Muscle of leg (tissue), 11 donors: Measurements from ENCODE around the gene SLC17A9. TPM values are rescaled to one million over a fixed set of nuclear protein-coding genes. Genes with fewer than 3 reads are reported as not detected.
A peak's percentile ranks its signal among the peaks of the same experiment; 100 is the strongest.

Experiments used
- DNase-seq: peaks from one replicate; pipeline ENCODE4 v3.0.0; 2013
- H3K27ac ChIP-seq: one replicate; pipeline ENCODE4 v1.5.1; 2013; ENCODE audit warnings: mild to moderate bottlenecking, low read length, control low read depth
- H3K27me3 ChIP-seq: one replicate; pipeline ENCODE4 v1.6.1; 2013; ENCODE audit warnings: low read length; ENCODE audit not compliant: control insufficient read depth, insufficient read depth
- H3K36me3 ChIP-seq: one replicate; pipeline ENCODE4 v1.6.1; 2013; ENCODE audit warnings: low read length; ENCODE audit not compliant: control insufficient read depth, insufficient read depth
- H3K4me1 ChIP-seq: one replicate; pipeline ENCODE4 v1.6.1; 2013; ENCODE audit warnings: low read length; ENCODE audit not compliant: control insufficient read depth, insufficient read depth
- H3K4me3 ChIP-seq: one replicate; pipeline ENCODE4 v1.5.1; 2013; ENCODE audit warnings: low read length, control low read depth
- H3K9me3 ChIP-seq: replicated peaks from 2 replicates; pipeline ENCODE4 v1.6.1; 2013; ENCODE audit warnings: low read depth, low read length; ENCODE audit not compliant: control insufficient read depth
- WGBS: methylation state at CpG from one replicate; pipeline ENCODE4 v1.1.5; 2013; ENCODE audit warnings: missing lambda C conversion rate; ENCODE audit not compliant: insufficient coverage; 5-methylcytosine and 5-hydroxymethylcytosine counted together
- polyA plus RNA-seq, 8 donors: library from polyadenylated mRNA; unstranded; fragments of 120-200 nt; gene quantifications; one replicate each; pipeline versions ENCODE4 v1.2.1 to v1.2.3, GENCODE V29; 2013; ENCODE audit warnings: inconsistent platforms in 1 of 8, low replicate concordance in 1 of 8; ENCODE audit not compliant: insufficient read length in 8 of 8, insufficient read depth in 1 of 8
- total RNA-seq: library from RNA; stranded (reverse); fragments of 120-200 nt; gene quantifications from one replicate; pipeline ENCODE4 v1.2.4, GENCODE V29; 2013

The SLC17A9 gene
- total and polyA plus RNA-seq, 9 donors = 0.41 to 1.7 (median 1.2) TPM

DNA sequence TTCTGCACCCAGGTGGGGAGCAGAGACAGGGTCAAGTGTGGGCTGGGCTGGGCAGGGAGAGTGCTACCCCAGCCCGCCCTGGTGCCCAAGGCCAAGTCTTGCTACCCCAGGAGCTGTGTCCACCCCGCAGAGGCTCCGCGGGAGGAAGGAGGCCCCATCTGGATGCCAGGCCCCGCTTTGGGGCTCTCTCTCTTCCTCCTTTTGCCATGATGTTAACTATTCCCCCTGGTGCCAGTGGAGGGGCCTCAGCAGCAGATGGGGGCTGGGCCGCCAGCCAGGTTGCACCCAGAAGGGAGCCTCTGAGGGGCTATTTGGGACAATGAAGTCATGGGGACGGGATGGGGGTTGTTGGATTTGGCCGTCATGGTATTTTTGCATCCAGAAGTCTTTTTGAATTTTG is 9.3 kb downstream of the SLC17A9 start:
- no peak overlapping the region for H3K4me3 ChIP-seq
- 89% methylated on average over 4 of the region's 8 CpGs for WGBS
- no peaks in the 10 kb centered on the region for H3K9me3 ChIP-seq
- peaks cover 10% of the 10 kb centered on the region for H3K4me1 ChIP-seq
- DNase-seq = no peak
- H3K36me3 ChIP-seq = no peaks in the 10 kb centered on the region
- H3K27ac ChIP-seq = no peak overlapping the region
- peaks cover 3% of the 10 kb centered on the region for H3K27me3 ChIP-seq

DNA sequence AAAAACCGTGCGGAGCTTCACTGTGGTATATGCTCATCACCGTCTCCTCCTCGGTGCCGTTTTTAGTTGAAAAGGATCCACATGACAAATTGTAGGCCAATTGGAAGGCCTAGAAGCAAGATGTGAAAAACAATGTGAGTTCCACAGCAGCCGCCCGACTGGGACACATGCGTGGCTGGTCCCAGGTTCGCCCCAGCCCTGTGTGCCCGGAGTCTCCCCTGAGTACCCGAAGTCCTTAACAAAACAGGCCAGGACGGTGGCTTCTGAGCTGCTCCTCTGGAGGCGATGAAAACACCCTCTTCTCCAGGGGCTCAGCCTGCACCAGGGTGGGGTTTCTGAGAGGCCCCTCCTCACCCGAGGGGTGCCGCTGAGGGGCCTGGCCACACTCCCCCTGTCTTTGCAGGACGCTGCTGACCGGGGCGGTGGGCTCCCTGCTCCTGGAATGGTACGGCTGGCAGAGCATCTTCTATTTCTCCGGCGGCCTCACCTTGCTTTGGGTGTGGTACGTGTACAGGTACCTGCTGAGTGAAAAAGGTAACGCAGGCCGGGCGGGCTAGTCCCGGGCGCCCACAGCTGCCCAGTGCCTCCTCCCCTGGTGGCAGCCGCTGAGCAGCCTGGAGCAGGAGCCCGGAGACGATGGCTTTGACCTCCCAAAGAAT is 9.8 kb downstream of the SLC17A9 start:
- Histone ChIP-seq H3K4me3 (no peak overlapping the region), H3K4me1 (peaks cover 10% of the 10 kb centered on the region), H3K27ac (no peak overlapping the region), H3K36me3 (no peaks in the 10 kb centered on the region), H3K9me3 (no peaks in the 10 kb centered on the region), H3K27me3 (peaks cover 3% of the 10 kb centered on the region)
- DNase-seq = no peak
- 89% methylated on average over 30 of the region's 30 CpGs for WGBS

DNA sequence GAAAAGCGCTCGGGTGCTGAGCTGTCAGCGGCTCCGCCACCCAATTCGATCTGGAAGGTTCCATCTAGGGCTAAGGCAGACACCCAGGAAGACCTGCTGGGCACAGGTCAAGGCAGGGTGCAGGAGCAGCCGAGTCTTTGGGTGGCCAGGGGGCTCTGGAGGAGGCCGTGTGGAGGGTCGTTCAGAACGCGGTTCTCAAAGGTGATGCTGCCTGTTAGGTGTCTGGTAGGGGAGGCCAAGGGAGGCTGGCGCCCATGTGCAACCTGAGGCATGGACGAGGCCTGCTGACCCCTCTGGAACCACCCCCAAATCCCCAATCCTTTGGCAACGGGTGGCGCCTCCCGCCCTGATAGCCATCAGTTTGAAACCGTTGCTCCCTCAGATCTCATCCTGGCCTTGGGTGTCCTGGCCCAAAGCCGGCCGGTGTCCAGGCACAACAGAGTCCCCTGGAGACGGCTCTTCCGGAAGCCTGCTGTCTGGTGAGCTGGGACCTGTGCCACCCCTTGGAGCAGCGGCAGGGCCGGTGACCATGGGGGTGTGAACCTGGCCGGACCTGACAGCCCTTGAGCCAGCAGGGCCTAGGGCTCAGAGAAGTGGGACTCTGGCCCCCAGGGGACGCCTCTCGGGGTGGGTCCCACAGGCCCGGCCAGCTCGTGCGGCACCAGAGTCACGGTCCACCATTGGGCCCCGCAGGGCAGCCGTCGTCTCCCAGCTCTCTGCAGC is 10.5 kb downstream of the SLC17A9 start:
- DNase-seq = no peak
- Histone ChIP-seq H3K4me3 (no peak overlapping the region), H3K27ac (no peak overlapping the region), H3K9me3 (no peaks in the 10 kb centered on the region), H3K4me1 (peaks cover 10% of the 10 kb centered on the region), H3K36me3 (no peaks in the 10 kb centered on the region), H3K27me3 (peaks cover 5% of the 10 kb centered on the region)
- 94% methylated on average over 22 of the region's 32 CpGs for WGBS

DNA sequence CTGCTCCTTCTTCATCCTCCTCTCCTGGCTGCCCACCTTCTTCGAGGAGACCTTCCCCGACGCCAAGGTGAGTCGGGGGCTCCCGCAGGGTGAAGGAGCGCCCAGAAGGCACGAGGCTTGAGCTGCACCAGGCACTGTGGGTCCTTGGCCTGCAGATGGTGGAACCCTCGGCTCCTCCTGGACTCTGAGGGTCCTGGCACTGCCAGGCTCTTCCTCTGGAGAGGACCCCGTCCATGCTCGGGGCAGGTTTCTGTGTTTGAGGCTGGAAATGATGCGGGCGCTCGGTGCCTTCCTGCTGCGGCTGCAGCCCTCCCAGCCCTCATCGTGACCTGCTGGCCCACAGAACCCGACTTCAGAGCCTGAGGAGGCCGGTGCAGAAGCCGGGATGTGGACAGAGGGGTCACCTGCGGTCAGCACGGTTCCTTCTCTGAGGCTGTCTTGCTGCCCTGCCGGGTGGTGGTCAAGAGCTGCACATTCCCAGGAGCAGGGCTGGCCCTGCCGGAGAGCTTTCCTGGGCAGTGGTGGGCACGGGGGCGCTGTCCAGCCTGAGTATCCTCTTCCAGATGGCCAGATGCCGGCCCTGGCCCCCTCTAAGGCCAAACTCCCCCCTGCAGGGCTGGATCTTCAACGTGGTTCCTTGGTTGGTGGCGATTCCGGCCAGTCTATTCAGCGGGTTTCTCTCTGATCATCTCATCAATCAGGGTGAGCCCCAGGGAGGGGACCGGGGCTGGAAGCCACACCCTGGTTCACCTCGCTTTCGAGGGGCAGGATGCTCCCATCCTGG is 11.3 kb downstream of the SLC17A9 start:
- DNase-seq = no peak
- Histone ChIP-seq H3K4me3 (no peak overlapping the region), H3K36me3 (no peaks in the 10 kb centered on the region), H3K4me1 (peaks cover 10% of the 10 kb centered on the region), H3K9me3 (no peaks in the 10 kb centered on the region), H3K27me3 (peaks cover 8% of the 10 kb centered on the region), H3K27ac (no peak overlapping the region)
- WGBS = 89% methylated on average over 29 of the region's 32 CpGs

DNA sequence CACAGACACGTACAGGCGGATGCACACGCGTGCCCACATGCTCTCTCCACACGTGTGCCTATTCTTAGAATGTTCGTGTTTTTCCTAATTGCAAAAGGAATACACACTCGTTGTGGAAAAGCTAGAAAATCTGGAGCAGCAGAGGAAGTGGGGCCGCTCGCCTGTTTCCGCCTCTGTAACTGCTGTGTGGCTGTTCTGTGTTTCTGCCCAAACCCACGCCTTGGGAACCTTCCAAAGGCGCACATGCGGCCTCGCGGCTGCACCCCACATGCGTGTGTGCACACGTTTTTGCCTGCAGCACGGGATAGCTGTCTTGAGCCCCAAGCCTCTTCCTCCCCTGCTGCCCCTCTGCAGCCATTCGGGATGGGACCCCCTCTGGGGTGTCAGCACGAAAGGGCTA is 12.2 kb downstream of the SLC17A9 start:
- peak; percentile 43 for DNase-seq

DNA sequence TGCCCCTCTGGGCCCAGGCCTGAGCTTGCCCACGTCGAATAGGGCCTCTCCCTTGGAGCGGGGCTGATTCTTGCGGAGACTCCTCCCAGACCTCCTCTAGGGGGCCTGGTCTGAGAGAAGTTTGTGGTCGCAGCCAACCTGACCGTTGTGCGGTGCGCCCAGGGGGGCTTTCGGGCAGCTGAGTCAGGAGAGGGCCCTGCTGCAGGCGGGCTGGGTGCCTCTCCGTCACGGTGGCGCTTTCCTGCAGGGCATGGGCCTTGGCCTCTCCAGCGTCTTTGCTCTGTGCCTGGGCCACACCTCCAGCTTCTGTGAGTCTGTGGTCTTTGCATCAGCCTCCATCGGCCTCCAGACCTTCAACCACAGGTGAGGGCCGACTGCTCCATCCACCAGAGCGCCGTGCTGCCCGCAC is 12.9 kb downstream of the SLC17A9 start:
- Histone ChIP-seq H3K9me3 (no peaks in the 10 kb centered on the region), H3K4me3 (no peak overlapping the region), H3K36me3 (no peaks in the 10 kb centered on the region), H3K27me3 (peaks cover 18% of the 10 kb centered on the region), H3K4me1 (peaks cover 10% of the 10 kb centered on the region), H3K27ac (no peak overlapping the region)
- WGBS = 62% methylated on average over 19 of the region's 19 CpGs
- DNase-seq = no peak

More for the DNA sequence above, 12.2 kb downstream of the SLC17A9 start:
- no peaks in the 10 kb centered on the region for H3K36me3 ChIP-seq
- H3K9me3 ChIP-seq = no peaks in the 10 kb centered on the region
- no peak overlapping the region for H3K4me3 ChIP-seq
- H3K27ac ChIP-seq = no peak overlapping the region
- H3K4me1 ChIP-seq = peaks cover 10% of the 10 kb centered on the region
- WGBS = 67% methylated on average over 19 of the region's 20 CpGs
- H3K27me3 ChIP-seq = peaks cover 12% of the 10 kb centered on the region

DNA sequence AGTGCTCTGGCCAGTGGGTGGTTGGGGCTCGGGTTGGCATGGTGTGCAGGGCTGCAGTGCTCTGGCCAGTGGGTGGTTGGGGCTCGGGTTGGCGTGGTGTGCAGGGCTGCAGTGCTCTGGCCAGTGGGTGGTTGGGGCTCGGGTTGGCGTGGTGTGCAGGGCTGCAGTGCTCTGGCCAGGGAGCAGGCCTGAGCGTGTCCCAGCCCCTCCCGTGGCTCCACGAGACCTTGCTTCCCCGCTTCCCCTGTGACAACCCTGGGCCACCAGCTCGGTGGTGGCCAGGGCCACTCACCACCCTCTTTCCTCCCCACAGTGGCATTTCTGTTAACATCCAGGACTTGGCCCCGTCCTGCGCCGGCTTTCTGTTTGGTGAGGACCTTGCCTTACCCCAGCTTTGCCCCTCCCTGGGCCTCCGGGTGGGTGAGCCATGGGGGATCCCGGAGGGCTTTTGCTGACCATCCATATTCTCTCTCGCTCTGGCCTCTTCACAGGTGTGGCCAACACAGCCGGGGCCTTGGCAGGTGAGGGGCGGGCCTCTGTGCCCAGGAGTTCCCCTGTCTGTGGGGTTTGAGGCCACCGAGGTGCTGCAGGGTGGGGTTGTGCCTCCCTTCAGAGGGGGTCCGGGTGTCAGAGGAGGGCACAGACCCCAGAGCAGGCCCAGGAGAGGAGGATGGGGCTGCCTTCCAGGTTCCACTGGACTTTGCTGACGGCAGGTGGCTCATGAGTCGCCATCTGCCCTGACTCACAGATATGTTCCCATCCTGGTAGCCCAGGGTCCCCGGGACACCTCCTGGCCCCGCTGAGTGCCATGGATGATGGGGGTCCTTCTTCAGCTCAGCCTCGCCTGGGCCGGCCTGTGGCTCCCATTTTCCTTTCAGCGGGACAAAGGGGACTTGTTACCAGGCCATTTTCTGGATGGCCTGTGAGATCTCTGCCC is 14.0 kb downstream of the SLC17A9 start:
- no peaks in the 10 kb centered on the region for H3K36me3 ChIP-seq
- no peak for DNase-seq
- no peaks in the 10 kb centered on the region for H3K9me3 ChIP-seq
- H3K27me3 ChIP-seq = peaks cover 25% of the 10 kb centered on the region
- WGBS = 92% methylated on average over 20 of the region's 27 CpGs
- no peak overlapping the region for H3K4me3 ChIP-seq
- peaks cover 9% of the 10 kb centered on the region for H3K4me1 ChIP-seq
- H3K27ac ChIP-seq = no peak overlapping the region

DNA sequence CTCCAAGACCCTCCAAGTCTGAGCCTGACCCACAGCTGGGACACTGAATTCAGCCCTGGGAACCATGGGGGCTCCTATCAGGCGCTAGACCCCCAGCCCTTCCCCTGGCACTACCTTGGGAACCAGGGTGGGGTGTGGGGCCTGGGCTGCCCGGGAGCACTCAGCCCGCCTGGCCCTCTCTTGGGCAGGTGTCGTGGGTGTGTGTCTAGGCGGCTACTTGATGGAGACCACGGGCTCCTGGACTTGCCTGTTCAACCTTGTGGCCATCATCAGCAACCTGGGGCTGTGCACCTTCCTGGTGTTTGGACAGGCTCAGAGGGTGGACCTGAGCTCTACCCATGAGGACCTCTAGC is 14.6 kb downstream of the SLC17A9 start:
- Histone ChIP-seq H3K36me3 (no peaks in the 10 kb centered on the region), H3K27ac (no peak overlapping the region), H3K4me1 (peaks cover 4% of the 10 kb centered on the region), H3K4me3 (no peak overlapping the region), H3K27me3 (peaks cover 26% of the 10 kb centered on the region), H3K9me3 (no peaks in the 10 kb centered on the region)
- no peak for DNase-seq
- 83% methylated on average over 6 of the region's 6 CpGs for WGBS

DNA sequence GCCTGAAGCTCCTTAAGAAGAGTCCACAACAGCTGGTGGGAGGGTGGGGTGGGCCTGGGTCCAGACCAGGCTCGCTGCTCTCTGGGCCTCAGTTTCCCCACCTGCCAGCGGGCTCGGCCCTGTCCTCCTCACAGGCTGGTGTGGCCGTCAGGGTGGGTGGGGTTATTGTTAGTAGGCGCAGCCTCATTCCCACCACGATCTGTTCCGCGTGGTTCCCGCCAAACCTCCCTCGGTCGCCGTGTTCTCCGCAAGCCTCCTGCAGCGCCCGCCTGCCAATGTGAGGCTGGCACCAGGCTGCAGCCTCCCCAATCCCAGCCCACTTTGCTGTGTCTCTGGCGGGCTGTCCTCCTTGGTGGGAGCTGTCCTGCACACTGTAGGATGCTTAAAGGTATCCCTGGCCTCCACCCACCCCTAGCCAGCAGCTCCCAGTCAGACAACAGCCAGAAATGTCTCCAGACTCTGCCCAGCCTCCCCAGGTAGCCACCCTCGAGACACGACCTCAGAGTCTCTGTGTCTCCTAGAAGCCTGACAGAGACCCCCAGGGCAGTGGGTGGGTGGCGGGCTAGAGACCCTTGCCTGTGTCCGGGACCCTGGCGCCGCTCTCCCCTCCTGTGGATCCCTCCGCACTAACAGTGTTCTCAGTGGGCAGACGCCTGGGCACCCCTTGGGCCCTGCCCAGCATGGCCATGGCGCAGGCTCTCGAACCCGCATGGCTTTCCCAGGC is 15.3 kb downstream of the SLC17A9 start:
- no peaks in the 10 kb centered on the region for H3K36me3 ChIP-seq
- H3K9me3 ChIP-seq = no peaks in the 10 kb centered on the region
- no peak for DNase-seq
- H3K27ac ChIP-seq = no peak overlapping the region
- no peak overlapping the region for H3K4me3 ChIP-seq
- WGBS = 84% methylated on average over 24 of the region's 27 CpGs
- H3K27me3 ChIP-seq = peaks cover 33% of the 10 kb centered on the region
- peaks cover 8% of the 10 kb centered on the region for H3K4me1 ChIP-seq
